Keratinocyte (primary cell): ENCODE results near the gene SSR1. TPM values are rescaled to one million over a fixed set of nuclear protein-coding genes. Genes with fewer than 3 reads are reported as not detected.

Experiments used
- DNase-seq: peaks from one replicate; pipeline ENCODE4 v3.0.0-alpha.2; 2011; ENCODE audit warnings: low read depth, missing footprints, low spot score
- FAIRE-seq: peaks from 2 replicates; lab custom pipeline; 2011; peaks lifted over from hg19 to GRCh38; lab: Jason Lieb, UNC
- H2AFZ ChIP-seq: 2 replicates; pipeline ENCODE4 v1.6.0; 2012; ENCODE audit warnings: low read length, control low read depth, inconsistent platforms; ENCODE audit not compliant: control insufficient read depth
- H3K27ac ChIP-seq: 2 replicates; pipeline ENCODE4 v1.5.1; 2011; ENCODE audit warnings: low read length; ENCODE audit not compliant: control insufficient read depth, insufficient read depth
- H3K27me3 ChIP-seq: 3 replicates; pipeline ENCODE4 v1.6.0; 2011; ENCODE audit warnings: low read length; ENCODE audit not compliant: control insufficient read depth, insufficient read depth; ENCODE audit errors: extremely low read depth
- H3K36me3 ChIP-seq, 2 experiments: 2 replicates in 1 of 2; 3 replicates in 1 of 2; pipeline ENCODE4 v1.5.1; 2011; ENCODE audit warnings: low read length in 2 of 2, mild to moderate bottlenecking in 1 of 2; ENCODE audit not compliant: control insufficient read depth in 2 of 2, insufficient read depth in 2 of 2; ENCODE audit errors: extremely low read depth in 1 of 2
- H3K4me1 ChIP-seq: 3 replicates; pipeline ENCODE4 v1.5.1; 2011; ENCODE audit warnings: low read length; ENCODE audit not compliant: control insufficient read depth, insufficient read depth; ENCODE audit errors: extremely low read depth
- H3K4me2 ChIP-seq: 3 replicates; pipeline ENCODE4 v1.6.0; 2011; ENCODE audit warnings: low read depth, low read length; ENCODE audit not compliant: control insufficient read depth, insufficient read depth; ENCODE audit errors: extremely low read depth
- H3K4me3 ChIP-seq, 3 experiments: fragments of 200-600 bp in 1 of 3; sonication (generic) in 1 of 3; 2 replicates in 2 of 3; 3 replicates in 1 of 3; pipeline ENCODE4 v1.5.1; 2011 to 2016; ENCODE audit warnings: low read length in 3 of 3, mild to moderate bottlenecking in 3 of 3, control low read depth in 2 of 3, inconsistent platforms in 1 of 3, low read depth in 1 of 3, mixed read lengths in 1 of 3, mixed run types in 1 of 3, moderate library complexity in 1 of 3; ENCODE audit not compliant: control insufficient read depth in 2 of 3, insufficient read depth in 2 of 3; ENCODE audit errors: extremely low read depth in 1 of 3
- H3K79me2 ChIP-seq: 2 replicates; pipeline ENCODE4 v1.6.0; 2012; ENCODE audit warnings: low read length; ENCODE audit not compliant: control insufficient read depth, insufficient read depth
- H3K9ac ChIP-seq: 3 replicates; pipeline ENCODE4 v1.6.0; 2011; ENCODE audit warnings: low read length; ENCODE audit not compliant: control insufficient read depth, insufficient read depth; ENCODE audit errors: extremely low read depth
- H3K9me1 ChIP-seq: 3 replicates; pipeline ENCODE4 v1.6.0; 2011; ENCODE audit warnings: low read length; ENCODE audit not compliant: control insufficient read depth, insufficient read depth; ENCODE audit errors: extremely low read depth
- H3K9me3 ChIP-seq: 2 replicates; pipeline ENCODE4 v1.5.1; 2012; ENCODE audit warnings: low read depth, low read length; ENCODE audit not compliant: control insufficient read depth
- H4K20me1 ChIP-seq: 3 replicates; pipeline ENCODE4 v1.6.0; 2011; ENCODE audit warnings: low read length; ENCODE audit not compliant: control insufficient read depth, insufficient read depth; ENCODE audit errors: extremely low read depth
- CTCF ChIP-seq, 3 experiments: IDR thresholded peaks in 1 of 3; conservative IDR thresholded peaks in 1 of 3; optimal IDR thresholded peaks in 1 of 3; 2 replicates in 2 of 3; 3 replicates in 1 of 3; pipeline versions ENCODE3 to v1.5.1; 2011; ENCODE audit warnings: low read length in 3 of 3, mild to moderate bottlenecking in 3 of 3, moderate library complexity in 2 of 3, control low read depth in 1 of 3, inconsistent platforms in 1 of 3; ENCODE audit not compliant: insufficient read depth in 2 of 3; ENCODE audit errors: extremely low read depth in 1 of 3
- EZH2 ChIP-seq: IDR thresholded peaks from one replicate; pipeline ENCODE4 v1.6.1; 2012; ENCODE audit warnings: inconsistent platforms, mild to moderate bottlenecking, low read length, moderate library complexity
- dilution Hi-C: fragments of 300-500 bp; cut with MboI; formaldehyde crosslinking; loops from one replicate; pipeline ENCODE4 v1.7.0; 2020; ENCODE audit warnings: low sequenced_read_pairs; ENCODE audit not compliant: extremely low pct_ligation_motif_present
- polyA plus RNA-seq, 5 experiments: library from polyadenylated mRNA; depleted of rRNA in 3 of 5; stranded (reverse) in 3 of 5; stranded (forward) in 1 of 5; unstranded in 1 of 5; fragments of >200 nt; gene quantifications; 1 replicate in 1 of 5; 2 replicates in 3 of 5; 3 replicates in 1 of 5; pipeline versions ENCODE4 v1.2.1 to v1.2.3, GENCODE V29; 2011 to 2012; ENCODE audit warnings: missing spikeins in 2 of 5, low read depth in 1 of 5, low replicate concordance in 1 of 5

Gene SSR1
- polyA plus RNA-seq, 1 donor (not counting 4 experiments of a cell fraction or from before 2014, with no cell fraction given) = 188 TPM

- Histone ChIP-seq H3K27me3 (no peaks in the 10 kb centered on the region), H3K36me3 (peaks cover 6 to 17% of the 10 kb centered on the region in 2 experiments), H3K4me3 (no peak overlapping the region), H3K9me1 (no peaks in the 10 kb centered on the region), H2AFZ (no peak overlapping the region), H4K20me1 (no peaks in the 10 kb centered on the region), H3K9ac (no peak overlapping the region), H3K79me2 (no peaks in the 10 kb centered on the region), H3K4me2 (no peak overlapping the region), H3K4me1 (no peaks in the 10 kb centered on the region), H3K27ac (no peak overlapping the region), H3K9me3 (no peaks in the 10 kb centered on the region)
- TF ChIP-seq EZH2 = no peak
- no peak for TF ChIP-seq CTCF (optimal IDR thresholded peaks at IDR 0.05 in 1 of 3, IDR thresholded peaks at IDR 0.05 in 1 of 3, conservative IDR thresholded peaks at IDR 0.05 in 1 of 3; ENCODE audit: extremely low read depth in 1 of 3, insufficient read depth in 2 of 3, low read length in 3 of 3)
- FAIRE-seq (no peak), DNase-seq (no peak)
- dilution Hi-C loops = loop anchor here (25.0 kb wide), 1 partner anchor 329 kb away; no protein-coding TSS in a partner anchor
Observed at GRCh38 chr6:7283676-7284075, 29.3 kb downstream of the SSR1 start.

- no peak for FAIRE-seq
- Histone ChIP-seq H3K36me3 (peaks cover 6 to 16% of the 10 kb centered on the region in 2 experiments), H3K9me3 (no peaks in the 10 kb centered on the region), H3K9ac (no peak overlapping the region), H3K27ac (no peak overlapping the region), H3K4me1 (no peaks in the 10 kb centered on the region), H3K27me3 (no peaks in the 10 kb centered on the region), H3K4me2 (no peak overlapping the region), H3K4me3 (no peak overlapping the region), H2AFZ (no peak overlapping the region), H3K9me1 (no peaks in the 10 kb centered on the region), H4K20me1 (no peaks in the 10 kb centered on the region), H3K79me2 (no peaks in the 10 kb centered on the region)
- no peak for DNase-seq
- TF ChIP-seq CTCF (optimal IDR thresholded peaks at IDR 0.05 in 1 of 3, IDR thresholded peaks at IDR 0.05 in 1 of 3, conservative IDR thresholded peaks at IDR 0.05 in 1 of 3; ENCODE audit: extremely low read depth in 1 of 3, insufficient read depth in 2 of 3, low read length in 3 of 3) (no peak), EZH2 (no peak)
- dilution Hi-C loops = loop anchor here (25.0 kb wide), 1 partner anchor 330 kb away; no protein-coding TSS in a partner anchor
Observed at GRCh38 chr6:7282097-7282906, 30.7 kb downstream of the SSR1 start.
